Measurements from ENCODE around the gene CFAP73.

The CFAP73 gene

DNA sequence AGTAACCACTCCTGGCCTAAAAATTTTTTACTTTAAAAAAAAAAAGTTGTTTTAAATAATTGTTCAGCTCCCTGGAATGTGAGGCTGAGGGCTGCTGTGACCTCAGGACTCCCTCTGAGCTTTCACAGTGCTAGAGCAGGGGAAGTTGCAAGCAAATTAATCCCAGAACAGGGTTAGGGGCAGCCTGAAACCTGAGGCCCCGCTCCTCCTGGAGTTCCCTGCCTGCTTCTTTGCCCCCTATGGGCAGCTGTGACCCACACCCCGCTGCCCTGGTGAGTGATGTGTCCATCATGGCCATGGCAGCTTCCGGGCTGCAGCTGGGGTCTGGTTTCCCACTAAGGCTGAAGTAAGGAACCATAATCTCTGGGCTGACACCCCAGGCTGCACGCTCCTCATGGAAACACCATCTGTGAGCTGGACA, 45.5 kb downstream of the CFAP73 start:
- no peak for TF ChIP-seq CTCF (conservative IDR thresholded peaks at IDR 0.05; ENCODE audit: low read length)
- DNase-seq (ENCODE audit: low read depth): peak; percentile 75
- no peak overlapping the region for H3K4me3 ChIP-seq (ENCODE audit: low read length)

GRCh38 chr12:113195598-113195997, 46.1 kb downstream of the CFAP73 start:
- TF ChIP-seq CTCF (conservative IDR thresholded peaks at IDR 0.05; ENCODE audit: low read length): no peak
- no peak overlapping the region for H3K4me3 ChIP-seq (ENCODE audit: low read length)
- DNase-seq (ENCODE audit: low read depth): no peak

DNA sequence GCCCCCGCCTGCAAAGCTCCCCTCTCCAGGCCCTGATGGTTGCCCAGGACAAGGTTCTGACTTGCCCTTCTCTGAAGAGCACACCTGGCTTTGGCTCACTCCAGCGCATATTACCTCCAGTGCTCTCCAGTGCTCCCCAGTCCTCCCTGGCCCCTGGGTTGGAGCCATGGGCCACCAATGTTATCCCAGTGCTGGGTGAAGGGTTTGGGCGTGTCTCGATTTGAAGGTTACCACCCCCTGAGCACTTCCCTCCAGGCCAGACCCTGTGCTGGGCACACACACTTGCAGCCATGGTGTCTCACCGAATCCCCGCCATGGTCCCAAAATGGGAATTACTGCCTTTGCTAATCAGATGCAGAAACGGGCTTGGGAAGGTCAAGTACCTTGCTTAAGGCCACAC, 47.1 kb downstream of the CFAP73 start:
- TF ChIP-seq CTCF (conservative IDR thresholded peaks at IDR 0.05; ENCODE audit: low read length): no peak
- H3K4me3 ChIP-seq (ENCODE audit: low read length): no peak overlapping the region
- no peak for DNase-seq (ENCODE audit: low read depth)

- no peak overlapping the region for H3K4me3 ChIP-seq (ENCODE audit: low read length)
- DNase-seq (ENCODE audit: low read depth): peak; percentile 81
- peak; percentile 89 for TF ChIP-seq CTCF (conservative IDR thresholded peaks at IDR 0.05; ENCODE audit: low read length)
Measured at GRCh38 chr12:113196990-113197389, 47.5 kb downstream of the CFAP73 start.

- no peak for DNase-seq (ENCODE audit: low read depth)
- no peak overlapping the region for H3K4me3 ChIP-seq (ENCODE audit: low read length)
- no peak for TF ChIP-seq CTCF (conservative IDR thresholded peaks at IDR 0.05; ENCODE audit: low read length)
Measured at GRCh38 chr12:113197518-113198077, 48.1 kb downstream of the CFAP73 start.

- no peak for TF ChIP-seq CTCF (conservative IDR thresholded peaks at IDR 0.05; ENCODE audit: low read length)
- no peak overlapping the region for H3K4me3 ChIP-seq (ENCODE audit: low read length)
- DNase-seq (ENCODE audit: low read depth): peak; percentile 30
Measured at GRCh38 chr12:113198296-113198695, 48.8 kb downstream of the CFAP73 start.

DNA sequence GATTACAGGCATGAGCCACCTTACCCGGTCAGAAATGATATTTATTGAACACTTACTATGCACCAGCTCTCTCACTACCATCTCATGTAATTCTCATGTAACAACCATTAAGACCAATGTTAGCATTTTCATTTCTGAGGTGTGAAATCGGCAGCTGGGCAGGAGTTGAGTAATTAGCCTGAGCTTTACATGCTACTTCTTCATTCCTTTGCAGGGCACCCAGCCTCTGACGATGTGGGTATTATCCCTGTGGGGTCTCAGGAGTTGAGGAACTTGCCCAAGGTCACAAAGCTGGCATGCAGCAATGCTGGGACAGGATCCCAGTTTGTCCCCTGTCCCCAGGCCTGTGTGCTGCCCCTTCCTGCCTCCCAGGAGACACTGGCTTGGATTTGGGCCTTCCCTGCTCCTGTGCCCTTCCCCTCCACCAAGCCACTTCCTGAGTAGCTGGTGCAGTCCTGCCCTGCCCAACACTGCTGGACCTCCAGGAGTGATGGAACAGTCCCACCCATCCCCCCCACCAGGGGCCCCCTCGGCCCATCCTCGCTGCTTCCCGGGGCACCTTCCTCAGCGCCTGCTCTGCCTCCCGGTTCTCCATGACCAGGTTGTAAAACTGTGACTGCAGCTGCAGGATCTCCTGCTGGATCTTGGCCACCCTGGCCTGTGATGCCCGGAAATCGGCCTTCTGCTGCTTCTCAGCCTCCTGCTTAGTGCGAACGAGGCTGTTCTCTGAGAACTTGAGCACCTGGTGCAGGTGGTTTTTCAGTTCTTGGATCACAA, 50.7 kb downstream of the CFAP73 start:
- TF ChIP-seq CTCF (conservative IDR thresholded peaks at IDR 0.05; ENCODE audit: low read length): no peak
- no peak overlapping the region for H3K4me3 ChIP-seq (ENCODE audit: low read length)
- no peak for DNase-seq (ENCODE audit: low read depth)

All from AG10803 (cell line).